Measurements from ENCODE around the gene CLCN7. TPM values are rescaled to one million over a fixed set of nuclear protein-coding genes. Genes with fewer than 3 reads are reported as not detected.
A peak's percentile ranks its signal among the peaks of the same experiment; 100 is the strongest.

CLCN7 gene
- total RNA-seq, 1 donor from 2014 or later = 39.8 TPM

GRCh38 chr16:1505073-1505844 is 30.4 kb upstream of the CLCN7 start:
- no peak for DNase-seq (ENCODE audit: low spot score)
- intact Hi-C loops (cut with DNase I) = loop anchor here (5.0 kb wide), 1 partner anchor 47 kb away; no protein-coding TSS in a partner anchor

GRCh38 chr16:1503110-1503955 is 28.5 kb upstream of the CLCN7 start:
- intact Hi-C loops (cut with DNase I) = no loop called here
- no peak for DNase-seq (ENCODE audit: low spot score)

- no peak for DNase-seq (ENCODE audit: low spot score)
- intact Hi-C loops (cut with DNase I) = no loop called here
These were observed 27.5 kb upstream of the CLCN7 start for GRCh38 chr16:1502092-1503004.

GRCh38 chr16:1501630-1502029 is 26.8 kb upstream of the CLCN7 start:
- DNase-seq (ENCODE audit: low spot score) = no peak
- intact Hi-C loops (cut with DNase I) = no loop called here

GRCh38 chr16:1500465-1501150 is 25.8 kb upstream of the CLCN7 start:
- no peak for DNase-seq (ENCODE audit: low spot score)
- intact Hi-C loops (cut with DNase I) = no loop called here

GRCh38 chr16:1499756-1500464 is 25.1 kb upstream of the CLCN7 start:
- no peak for DNase-seq (ENCODE audit: low spot score)
- intact Hi-C loops (cut with DNase I) = loop anchor here (5.0 to 10.0 kb wide), 2 partner anchors 67 to 115 kb away; partner anchors contain the start of genes CRAMP1 and IFT140

- DNase-seq (ENCODE audit: low spot score) = no peak
- intact Hi-C loops (cut with DNase I) = loop anchor here (5.0 to 10.0 kb wide), 2 partner anchors 68 to 116 kb away; partner anchors contain the start of genes CRAMP1 and IFT140
These were observed 24.3 kb upstream of the CLCN7 start for GRCh38 chr16:1498899-1499676.

- no peak for DNase-seq (ENCODE audit: low spot score)
- intact Hi-C loops (cut with DNase I) = loop anchor here (5.0 to 10.0 kb wide), 2 partner anchors 70 to 118 kb away; partner anchors contain the start of genes CRAMP1 and IFT140
These were observed 22.3 kb upstream of the CLCN7 start for GRCh38 chr16:1497014-1497598.

- intact Hi-C loops (cut with DNase I) = loop anchor here (5.0 to 10.0 kb wide), 2 partner anchors 71 to 118 kb away; partner anchors contain the start of genes CRAMP1 and IFT140
- DNase-seq (ENCODE audit: low spot score) = no peak
These were observed 21.6 kb upstream of the CLCN7 start for GRCh38 chr16:1496464-1496863.

GRCh38 chr16:1495889-1496262 is 21.0 kb upstream of the CLCN7 start:
- no peak for DNase-seq (ENCODE audit: low spot score)
- intact Hi-C loops (cut with DNase I) = loop anchor here (5.0 to 10.0 kb wide), 2 partner anchors 71 to 119 kb away; partner anchors contain the start of genes CRAMP1 and IFT140

GRCh38 chr16:1495211-1495888 is 20.5 kb upstream of the CLCN7 start:
- no peak for DNase-seq (ENCODE audit: low spot score)

GRCh38 chr16:1494711-1495110 is 19.9 kb upstream of the CLCN7 start:
- intact Hi-C loops (cut with DNase I) = loop anchor here (1.0 to 10.0 kb wide), 4 partner anchors 37 to 120 kb away; partner anchors contain the start of genes CRAMP1, IFT140 and UQCC4
- DNase-seq (ENCODE audit: low spot score) = no peak

More at GRCh38 chr16:1495211-1495888, 20.5 kb upstream of the CLCN7 start:
- intact Hi-C loops (cut with DNase I) = loop anchor here (5.0 to 10.0 kb wide), 2 partner anchors 72 to 119 kb away; partner anchors contain the start of genes CRAMP1 and IFT140

- intact Hi-C loops (cut with DNase I) = loop anchor here (1.0 to 10.0 kb wide), 3 partner anchors 37 to 121 kb away; partner anchors contain the start of genes CRAMP1, IFT140 and UQCC4
- no peak for DNase-seq (ENCODE audit: low spot score)
These were observed 19.4 kb upstream of the CLCN7 start for GRCh38 chr16:1494129-1494640.

- no peak for DNase-seq (ENCODE audit: low spot score)
- intact Hi-C loops (cut with DNase I) = loop anchor here (1.0 to 10.0 kb wide), 3 partner anchors 38 to 121 kb away; partner anchors contain the start of genes CRAMP1, IFT140 and UQCC4
These were observed 18.9 kb upstream of the CLCN7 start for GRCh38 chr16:1493746-1494094.

GRCh38 chr16:1492923-1493745 is 18.3 kb upstream of the CLCN7 start, which contains the start of gene TELO2:
Gene TELO2, plus strand, starts transcription at chr16:1493360. Its CDS starts 922 bp downstream, at chr16:1494282.
- intact Hi-C loops (cut with DNase I) = loop anchor here (5.0 to 10.0 kb wide), 2 partner anchors 71 to 122 kb away; partner anchors contain the start of genes CRAMP1, IFT140 and UQCC4
- peak; percentile 94 for DNase-seq (ENCODE audit: low spot score)

Measured in cardiac septum (tissue), 1 donor.